Pons (tissue), 1 donor: Measurements from ENCODE around the gene TPP1.

ENCODE experiments used
- DNase-seq: peaks from one replicate; pipeline ENCODE4 v3.0.0-alpha.2; 2016; ENCODE audit warnings: low spot score

The TPP1 gene

GRCh38 chr11:6563121-6563619 lies 56.1 kb downstream of the TPP1 start:
- DNase-seq, result no peak
